GM18507 (cell line): Measurements from ENCODE around the gene COL20A1.
"Not testable (repeated sequence)": the region's sequence is repeated elsewhere in the genome, so short reads cannot be mapped to it uniquely, and the experiment has no call there.

Experiments
- DNase-seq: peaks from one replicate; pipeline ENCODE4 v3.0.0; 2011; ENCODE audit warnings: low read depth; ENCODE audit not compliant: insufficient read length; ENCODE audit errors: extremely low spot score
- FAIRE-seq: peaks from 2 replicates; lab custom pipeline; 2011; peaks lifted over from hg19 to GRCh38; lab: Jason Lieb, UNC

Gene COL20A1

DNA sequence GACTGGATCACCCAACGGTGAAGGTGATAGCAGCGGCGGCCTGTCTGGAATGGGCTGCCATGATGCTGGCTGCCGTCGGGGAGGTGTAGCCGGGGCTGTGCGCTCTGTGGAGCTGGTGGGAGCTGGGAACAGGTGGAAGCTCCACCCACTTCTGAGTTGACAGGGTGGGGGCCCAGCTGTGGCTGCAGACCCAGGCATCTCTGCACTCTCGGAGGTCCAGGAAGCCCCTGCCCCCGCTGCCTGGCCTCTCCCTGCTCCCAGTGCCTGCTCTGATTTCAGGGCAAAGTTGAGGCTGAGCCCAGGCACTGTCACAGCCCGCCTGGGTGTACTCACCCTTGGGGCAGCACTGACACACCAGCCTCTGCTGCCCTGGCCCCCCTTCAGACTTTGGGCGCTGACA lies 86.3 kb downstream of the COL20A1 start:
- no peak for DNase-seq
- no peak for FAIRE-seq

GRCh38 chr20:63379872-63380271 lies 86.9 kb downstream of the COL20A1 start:
- DNase-seq, FAIRE-seq: not testable (repeated sequence)

DNA sequence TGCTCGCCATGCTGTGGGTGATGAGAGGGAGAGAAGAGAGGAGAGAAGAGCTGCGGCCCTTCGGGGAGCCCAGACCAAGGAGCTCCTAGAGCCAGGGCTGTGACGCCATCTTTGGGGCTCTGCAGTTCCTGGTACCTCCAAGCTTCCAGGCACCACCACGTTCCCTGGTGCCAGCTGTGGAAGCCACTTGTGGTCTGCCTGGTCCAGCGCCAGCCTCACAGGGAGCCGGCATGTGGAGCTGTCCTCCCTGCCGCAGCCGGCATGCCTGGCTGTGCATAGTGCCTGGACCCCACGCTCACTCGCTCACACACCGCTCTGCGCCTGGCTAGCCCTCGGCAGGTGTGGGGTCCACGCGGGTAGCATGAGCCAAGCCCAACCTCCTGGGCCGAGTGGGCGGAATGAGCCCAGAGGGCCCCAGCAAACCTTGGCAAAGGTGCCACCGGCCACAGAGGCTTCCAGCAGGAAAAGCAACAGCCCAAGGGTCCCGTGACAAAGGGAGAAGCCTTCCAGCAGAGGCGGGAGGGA lies 87.4 kb downstream of the COL20A1 start:
- DNase-seq, result no peak
- FAIRE-seq, result no peak

- DNase-seq (peak; percentile 47), FAIRE-seq (no peak)
These were observed 88.9 kb downstream of the COL20A1 start for GRCh38 chr20:63381781-63382431.

GRCh38 chr20:63382551-63383300 lies 89.7 kb downstream of the COL20A1 start:
- DNase-seq (no peak), FAIRE-seq (no peak)

GRCh38 chr20:63383556-63383955 lies 90.6 kb downstream of the COL20A1 start:
- DNase-seq, result no peak
- FAIRE-seq, result no peak

DNA sequence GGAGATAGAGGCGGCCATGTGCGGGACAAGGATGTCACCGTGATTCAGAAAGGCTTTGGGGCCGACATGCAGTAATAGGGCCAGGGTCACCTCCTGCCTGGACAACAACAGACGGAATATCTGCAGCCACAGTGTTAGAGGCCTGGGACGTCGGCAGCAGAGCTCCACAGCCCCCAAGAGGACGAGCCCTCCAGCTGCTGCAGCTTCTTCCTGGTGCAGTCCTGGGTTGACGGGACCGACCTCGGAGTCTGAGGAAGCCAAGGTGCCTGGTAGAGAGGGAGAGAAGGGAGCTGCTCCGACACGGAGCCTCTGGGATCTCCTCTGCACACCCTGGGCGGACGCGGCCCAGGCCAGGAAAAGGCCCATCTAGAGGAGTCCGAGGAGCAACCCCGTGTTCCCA lies 91.3 kb downstream of the COL20A1 start:
- DNase-seq, result no peak
- FAIRE-seq, result no peak
